Measurements from ENCODE around the gene MICU1.
"Not testable (repeated sequence)": the region's sequence is repeated elsewhere in the genome, so short reads cannot be mapped to it uniquely, and the experiment has no call there.

DNA sequence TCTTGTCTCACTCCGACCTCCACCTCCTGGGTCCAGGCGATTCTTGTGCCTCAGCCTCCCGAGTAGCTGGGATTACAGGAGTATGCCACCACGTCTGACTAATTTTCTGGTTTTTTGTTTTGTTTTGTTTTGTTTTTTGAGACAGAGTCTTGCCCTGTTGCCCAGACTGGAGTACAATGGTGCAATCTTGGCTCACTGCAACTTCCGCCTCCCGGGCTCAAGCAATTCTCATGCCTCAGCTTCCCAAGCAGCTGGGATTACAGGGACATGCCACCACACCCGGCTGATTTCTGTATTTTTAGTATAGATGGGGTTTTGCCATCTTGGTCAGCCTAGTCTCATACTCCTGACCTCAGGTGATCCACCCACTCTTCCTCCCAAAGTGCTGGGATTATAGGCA, 158.8 kb downstream of the MICU1 start:
- TF ChIP-seq CTCF (IDR thresholded peaks at IDR 0.05; ENCODE audit: extremely low read depth in 1 of 2, insufficient read depth in 1 of 2, low read depth in 1 of 2, low read length in 2 of 2); POLR2AphosphoS5 (IDR thresholded peaks at IDR 0.05; ENCODE audit: insufficient read depth, low read depth, low read length); MAX (IDR thresholded peaks at IDR 0.05; ENCODE audit: insufficient read depth, insufficient read length); JUN (IDR thresholded peaks at IDR 0.05; ENCODE audit: borderline replicate concordance, insufficient read depth, insufficient read length, low read depth); POLR2A (IDR thresholded peaks at IDR 0.05; ENCODE audit: low read depth, low read length); EZH2 (IDR thresholded peaks at IDR 0.05; ENCODE audit: borderline replicate concordance, low read depth, low read length, severe bottlenecking); FOS (IDR thresholded peaks at IDR 0.05; ENCODE audit: borderline replicate concordance, insufficient read depth, low read length); MYC (IDR thresholded peaks at IDR 0.05; ENCODE audit: low read depth, low read length): not testable (repeated sequence)

Measured in endothelial cell of umbilical vein (primary cell).